ENCODE measurements around the gene ADAMTS16.

DNA sequence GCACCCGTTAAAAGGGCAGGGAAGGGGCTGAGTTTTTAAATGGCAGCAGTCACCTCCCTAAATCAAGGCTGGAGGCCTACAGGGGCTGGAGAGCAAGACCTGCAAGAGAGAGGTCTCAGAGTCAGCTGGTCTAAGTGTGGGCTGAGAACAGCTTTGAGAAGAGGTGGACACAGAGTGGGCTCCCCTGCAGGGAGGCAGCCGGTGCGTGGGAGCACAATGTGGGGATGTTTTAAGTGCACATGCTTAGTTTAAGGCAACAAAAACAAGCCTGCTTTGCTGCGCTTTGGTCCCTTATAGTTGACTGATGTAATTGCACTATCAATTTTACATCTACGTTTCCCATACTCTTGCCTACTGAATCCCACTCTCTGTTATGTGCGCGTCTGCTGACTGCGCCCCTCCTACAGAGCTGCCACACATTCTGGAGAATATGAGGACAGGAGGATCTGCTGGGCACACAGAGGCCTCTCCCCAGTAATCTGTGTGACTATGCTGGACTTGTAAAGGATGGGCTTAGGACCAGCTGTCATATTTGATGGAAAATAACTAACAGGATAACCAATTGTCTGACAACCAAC, 220.3 kb downstream of the ADAMTS16 start:
- TF ChIP-seq EZH2 (IDR thresholded peaks at IDR 0.05; ENCODE audit: insufficient read depth, poor library complexity, severe bottlenecking), result no peak
- TF ChIP-seq EZH2phosphoT487 (IDR thresholded peaks at IDR 0.05; ENCODE audit: insufficient read depth, low read depth), result no peak
